Uterus (tissue), 4 donors: ENCODE data around the gene TCF23. TPM values are rescaled to one million over a fixed set of nuclear protein-coding genes. Genes with fewer than 3 reads are reported as not detected.

Source experiments
- DNase-seq, 2 donors: peaks; one replicate each; pipeline ENCODE4 v3.0.0-alpha.2; 2019 to 2020
- H3K27ac ChIP-seq, 2 donors: fragments of 200-600 bp; sonication (generic); 1 replicate in 1 of 2; 2 replicates in 1 of 2; pipeline ENCODE4 v1.5.1; 2016 to 2018
- H3K27me3 ChIP-seq, 2 donors: fragments of 200-600 bp; sonication (generic); one replicate each; pipeline ENCODE4 v1.5.1; 2018 to 2019; ENCODE audit warnings: control low read depth in 1 of 2
- H3K36me3 ChIP-seq, 2 donors: fragments of 200-600 bp; sonication (generic); one replicate each; pipeline ENCODE4 v1.5.1; 2019; ENCODE audit warnings: control low read depth in 1 of 2
- H3K4me1 ChIP-seq, 2 donors: fragments of 200-600 bp; sonication (generic); one replicate each; pipeline ENCODE4 v1.5.1; 2018 to 2019; ENCODE audit warnings: control low read depth in 1 of 2
- H3K4me3 ChIP-seq, 2 donors: fragments of 200-600 bp; sonication (generic); 1 replicate in 1 of 2; 2 replicates in 1 of 2; pipeline ENCODE4 v1.5.1; 2018 to 2019; ENCODE audit warnings: mild to moderate bottlenecking in 1 of 2
- H3K9me3 ChIP-seq, 2 donors: fragments of 200-600 bp; sonication (generic); one replicate each; pipeline ENCODE4 v1.5.1; 2019; ENCODE audit warnings: control low read depth in 1 of 2
- CTCF ChIP-seq, 4 experiments: fragments of 200-600 bp in 2 of 4; fragments of 450-650 bp in 2 of 4; sonication (generic) in 2 of 4; IDR thresholded peaks; one replicate each; pipeline ENCODE4 v1.5.1; 2016 to 2019; ENCODE audit warnings: antibody characterized with exemption in 4 of 4, mild to moderate bottlenecking in 2 of 4, moderate library complexity in 1 of 4
- POLR2A ChIP-seq, 2 donors: fragments of 450-650 bp; IDR thresholded peaks; one replicate each; pipeline ENCODE4 v1.6.1; 2016; ENCODE audit warnings: antibody characterized with exemption in 2 of 2, mild to moderate bottlenecking in 1 of 2, moderate library complexity in 1 of 2
- intact Hi-C: fragments of 100-400 bp; cut with DNase I; formaldehyde crosslinking; loops from one replicate; pipeline ENCODE4 v1.15.1; 2023; ENCODE audit warnings: low total_unique reads
- total RNA-seq, 4 donors: library from RNA; depleted of rRNA in 3 of 4; stranded (reverse); fragments of >200 nt in 3 of 4; gene quantifications; one replicate each; pipeline versions ENCODE4 v1.1.0 to v1.2.4, GENCODE V29; 2014 to 2023
- donor health status: DM: yes; HTN: yes; CAD: no.

The TCF23 gene
- 10 to 100 TPM; 19.4 to 84.6 (median 32.0) TPM for total RNA-seq

GRCh38 chr2:27148801-27149439 is at the start of gene TCF23:
Gene TCF23 (plus strand): TSS chr2:27149004. CDS start chr2:27149134, 130 bp downstream.
- H3K27ac ChIP-seq: peak within 1 kb of the TSS; percentile 92 to 93
- H3K4me1 ChIP-seq: peaks cover 0 to 5% of the 10 kb centered on the region in 2 donors
- intact Hi-C loops: no loop called here
- no peaks in the 10 kb centered on the region for H3K27me3 ChIP-seq
- peak in 1 of 2 donors; percentile 60 for TF ChIP-seq POLR2A (IDR thresholded peaks at IDR 0.05)
- TF ChIP-seq CTCF (IDR thresholded peaks at IDR 0.05): no peak
- H3K4me3 ChIP-seq: peak within 1 kb of the TSS; percentile 45 to 49
- no peaks in the 10 kb centered on the region for H3K9me3 ChIP-seq
- DNase-seq: peak; percentile 93 to 94
- H3K36me3 ChIP-seq: no peaks in the 10 kb centered on the region

DNA sequence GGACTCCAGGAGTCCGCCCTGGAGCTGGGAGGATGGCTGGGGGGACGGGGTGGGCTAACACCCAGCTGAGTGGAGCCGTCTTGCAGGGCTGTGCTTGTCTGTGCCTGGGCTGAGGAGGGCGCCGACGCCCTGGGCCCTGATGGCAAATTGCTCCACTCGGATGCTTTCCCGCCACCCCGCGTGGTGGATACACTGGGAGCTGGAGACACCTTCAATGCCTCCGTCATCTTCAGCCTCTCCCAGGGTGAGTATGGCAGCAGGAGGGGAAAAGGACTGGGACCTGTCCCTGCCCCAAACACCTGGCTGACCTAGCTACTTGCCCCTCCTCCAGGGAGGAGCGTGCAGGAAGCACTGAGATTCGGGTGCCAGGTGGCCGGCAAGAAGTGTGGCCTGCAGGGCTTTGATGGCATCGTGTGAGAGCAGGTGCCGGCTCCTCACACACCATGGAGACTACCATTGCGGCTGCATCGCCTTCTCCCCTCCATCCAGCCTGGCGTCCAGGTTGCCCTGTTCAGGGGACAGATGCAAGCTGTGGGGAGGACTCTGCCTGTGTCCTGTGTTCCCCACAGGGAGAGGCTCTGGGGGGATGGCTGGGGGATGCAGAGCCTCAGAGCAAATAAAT is 49.4 kb upstream of the TCF23 start:
- no peaks in the 10 kb centered on the region for H3K4me1 ChIP-seq
- no peaks in the 10 kb centered on the region for H3K36me3 ChIP-seq
- no peak overlapping the region for H3K27ac ChIP-seq
- intact Hi-C loops: loop anchor here (5.0 kb wide), 1 partner anchor 108 kb away; no protein-coding TSS in a partner anchor
- no peak for DNase-seq
- H3K4me3 ChIP-seq: no peak overlapping the region
- no peak for TF ChIP-seq CTCF (IDR thresholded peaks at IDR 0.05)
- TF ChIP-seq POLR2A (IDR thresholded peaks at IDR 0.05): no peak
- H3K27me3 ChIP-seq: no peaks in the 10 kb centered on the region
- H3K9me3 ChIP-seq: no peaks in the 10 kb centered on the region

DNA sequence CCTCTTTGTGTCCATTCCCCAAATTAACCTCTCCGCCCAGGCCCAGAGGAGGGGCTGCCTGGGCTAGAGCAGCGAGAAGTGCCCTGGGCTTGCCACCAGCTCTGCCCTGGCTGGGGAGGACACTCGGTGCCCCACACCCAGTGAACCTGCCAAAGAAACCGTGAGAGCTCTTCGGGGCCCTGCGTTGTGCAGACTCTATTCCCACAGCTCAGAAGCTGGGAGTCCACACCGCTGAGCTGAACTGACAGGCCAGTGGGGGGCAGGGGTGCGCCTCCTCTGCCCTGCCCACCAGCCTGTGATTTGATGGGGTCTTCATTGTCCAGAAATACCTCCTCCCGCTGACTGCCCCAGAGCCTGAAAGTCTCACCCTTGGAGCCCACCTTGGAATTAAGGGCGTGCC is 48.8 kb upstream of the TCF23 start:
- H3K9me3 ChIP-seq: no peaks in the 10 kb centered on the region
- no peaks in the 10 kb centered on the region for H3K4me1 ChIP-seq
- no peaks in the 10 kb centered on the region for H3K27me3 ChIP-seq
- no peaks in the 10 kb centered on the region for H3K36me3 ChIP-seq
- no peak for DNase-seq
- intact Hi-C loops: loop anchor here (10.0 kb wide), 1 partner anchor 185 kb away; the partner anchor contains the start of gene TRIM54
- H3K27ac ChIP-seq: no peak overlapping the region
- H3K4me3 ChIP-seq: no peak overlapping the region
- TF ChIP-seq CTCF (IDR thresholded peaks at IDR 0.05): no peak
- no peak for TF ChIP-seq POLR2A (IDR thresholded peaks at IDR 0.05)

DNA sequence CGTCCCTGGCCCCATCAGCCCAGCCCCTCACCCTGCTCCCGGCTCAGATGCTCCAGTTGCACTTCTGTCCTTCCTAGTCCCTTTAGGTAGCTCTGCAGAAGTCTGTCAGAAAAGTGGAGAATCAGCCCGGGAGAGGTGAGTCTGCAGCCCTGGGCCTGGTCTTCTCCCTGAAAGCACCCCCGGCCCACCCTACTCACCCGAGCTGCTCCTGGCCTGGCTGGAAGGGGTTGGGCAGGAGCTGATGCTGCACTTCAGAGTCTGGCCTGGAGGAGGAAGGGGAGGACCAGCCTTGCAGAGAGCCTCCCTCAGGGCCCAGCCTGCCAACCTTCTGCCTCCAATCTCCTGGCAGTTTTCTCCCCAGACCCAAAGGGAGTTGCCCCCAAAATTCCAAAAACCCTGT is 46.5 kb upstream of the TCF23 start:
- Histone ChIP-seq H3K27ac (no peak overlapping the region), H3K36me3 (no peaks in the 10 kb centered on the region), H3K4me1 (no peaks in the 10 kb centered on the region), H3K4me3 (no peak overlapping the region), H3K27me3 (no peaks in the 10 kb centered on the region), H3K9me3 (no peaks in the 10 kb centered on the region)
- TF ChIP-seq POLR2A (IDR thresholded peaks at IDR 0.05): no peak
- no peak for TF ChIP-seq CTCF (IDR thresholded peaks at IDR 0.05)
- intact Hi-C loops: loop anchor here (10.0 kb wide), 1 partner anchor 182 kb away; the partner anchor contains the start of gene TRIM54
- DNase-seq: no peak

DNA sequence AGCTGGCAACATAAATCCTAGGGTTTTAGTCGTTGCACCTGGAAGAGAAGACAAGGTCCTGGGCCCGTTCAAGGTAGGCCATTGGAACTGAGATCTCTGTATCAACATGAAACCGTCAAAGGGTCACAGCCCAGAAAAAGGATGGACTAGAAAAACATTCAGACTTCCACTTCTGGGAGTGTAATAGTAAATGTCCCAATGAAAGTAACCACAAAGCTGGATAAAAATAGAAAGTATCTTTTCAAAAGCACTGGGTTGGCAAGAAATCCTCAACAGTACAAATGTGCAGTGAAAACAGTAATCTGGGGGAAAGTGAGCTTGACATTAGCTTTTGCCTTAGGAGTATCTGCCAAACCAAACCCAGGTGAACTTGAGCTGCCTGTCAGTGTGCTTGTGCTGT is 42.8 kb upstream of the TCF23 start:
- Histone ChIP-seq H3K27ac (no peak overlapping the region), H3K4me1 (no peaks in the 10 kb centered on the region), H3K36me3 (no peaks in the 10 kb centered on the region), H3K4me3 (no peak overlapping the region), H3K27me3 (no peaks in the 10 kb centered on the region), H3K9me3 (no peaks in the 10 kb centered on the region)
- TF ChIP-seq POLR2A (IDR thresholded peaks at IDR 0.05): no peak
- TF ChIP-seq CTCF (IDR thresholded peaks at IDR 0.05): no peak
- no peak for DNase-seq
- intact Hi-C loops: loop anchor here (10.0 kb wide), 1 partner anchor 179 kb away; the partner anchor contains the start of gene TRIM54
